Stimulated activated CD8-positive, alpha-beta memory T cell treated with anti-CD3 and anti-CD28 coated beads, Interleukin-15, amount 100 ng/mL, for 1 hour (primary cell): ENCODE results near the gene CYP2A6.
A peak's percentile ranks its signal among the peaks of the same experiment; 100 is the strongest.
"Not testable (repeated sequence)": the region's sequence is repeated elsewhere in the genome, so short reads cannot be mapped to it uniquely, and the experiment has no call there.

ENCODE experiments used
- DNase-seq: peaks from one replicate; pipeline ENCODE4 v3.0.0-alpha.2; 2020; ENCODE audit warnings: low read depth

The CYP2A6 gene

DNA sequence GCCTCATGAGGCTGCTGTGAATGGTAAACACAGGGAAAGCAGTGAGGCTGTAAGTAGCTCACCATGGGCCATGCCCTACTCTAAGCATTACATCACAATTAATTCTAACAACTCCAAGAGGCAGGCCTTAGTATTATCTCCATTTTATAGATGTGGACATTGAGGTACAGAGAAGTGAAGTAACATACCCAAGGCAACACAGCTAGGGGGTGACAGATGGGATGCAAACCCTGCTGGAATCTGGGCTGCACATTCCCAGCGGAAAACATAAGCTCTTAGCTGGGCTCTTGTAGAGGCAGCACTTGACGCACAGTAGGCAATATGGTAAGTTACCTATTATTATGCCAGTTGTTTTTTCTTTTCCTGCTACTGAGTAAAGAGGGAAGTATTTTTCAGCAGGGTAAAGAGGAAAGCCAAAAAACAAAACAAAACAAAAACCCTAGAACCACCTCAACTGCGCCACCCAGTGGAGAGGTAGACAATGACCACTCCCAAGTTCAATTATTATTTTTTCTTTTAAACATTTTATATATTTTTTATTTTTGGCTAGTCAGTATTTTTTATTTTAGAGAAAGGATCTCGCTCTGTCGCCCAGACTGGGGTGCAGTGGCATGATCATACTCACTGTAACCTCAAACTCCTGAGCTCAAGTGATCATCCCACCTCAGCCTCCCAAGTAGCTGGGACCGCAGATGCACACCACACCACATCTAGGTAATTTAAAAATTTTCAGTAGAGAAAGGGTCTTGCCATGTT, 30.6 kb downstream of the CYP2A6 start:
- DNase-seq = peak; percentile 43

- DNase-seq = peak; percentile 45
Observed at GRCh38 chr19:40818480-40819399, 31.5 kb downstream of the CYP2A6 start.

DNA sequence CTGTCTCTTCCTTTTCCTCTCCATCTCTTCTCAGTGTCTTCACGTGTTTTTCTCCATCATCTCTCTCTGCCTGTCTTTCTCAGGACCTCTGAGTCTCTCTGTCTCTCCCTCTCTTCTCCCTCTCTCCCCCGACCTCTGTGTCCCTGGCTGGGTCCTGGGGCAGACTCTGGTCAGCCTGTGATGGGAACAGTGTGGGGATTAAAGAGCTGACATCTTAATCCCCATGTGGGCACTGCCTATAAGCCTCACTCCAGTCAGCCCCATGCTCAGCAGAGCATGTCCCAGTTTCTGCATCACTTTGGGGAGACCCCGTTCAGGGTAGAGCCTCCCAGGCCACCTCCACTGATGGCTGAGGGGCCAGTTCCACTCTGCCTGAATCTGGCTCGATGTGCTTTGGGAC, 35.0 kb downstream of the CYP2A6 start:
- DNase-seq = no peak

DNA sequence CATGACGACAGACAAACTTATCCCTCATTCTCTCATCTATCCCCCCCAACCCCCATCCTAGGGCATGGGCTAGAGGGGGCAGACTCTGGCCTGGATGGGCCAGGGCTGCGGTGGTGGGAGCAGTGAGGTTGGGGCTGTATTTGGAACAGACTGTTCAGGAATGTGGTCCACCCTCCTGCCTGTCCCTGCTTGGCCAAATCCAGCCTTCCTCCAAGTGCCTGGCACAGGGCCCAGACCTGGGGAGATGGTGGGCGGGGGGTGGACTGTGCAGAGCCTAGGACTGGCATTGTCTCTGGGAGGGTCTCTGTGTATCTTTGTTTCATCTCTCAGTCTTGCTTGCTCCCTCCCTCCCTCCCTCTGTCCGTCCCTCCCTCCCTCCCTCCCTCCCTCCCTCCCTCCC, 37.1 kb downstream of the CYP2A6 start:
- DNase-seq = no peak

DNA sequence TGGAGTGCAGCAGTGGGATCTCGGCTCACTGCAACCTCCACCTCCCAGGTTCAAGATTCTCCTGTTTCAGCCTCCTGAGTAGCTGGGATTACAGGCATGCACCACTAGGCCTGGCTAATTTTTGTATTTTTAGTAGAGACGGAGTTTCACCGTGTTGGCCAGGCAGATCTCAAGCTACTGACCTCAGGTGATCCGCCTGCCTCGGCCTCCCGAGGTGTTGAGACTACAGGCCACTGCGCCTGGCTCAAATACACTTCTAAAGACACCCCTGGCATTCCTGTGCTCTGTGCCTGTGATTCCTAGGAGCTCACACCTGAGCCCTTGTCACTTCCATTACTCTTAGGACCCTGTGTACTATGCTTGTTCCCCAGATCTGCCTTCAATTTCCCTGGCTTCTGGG, 37.7 kb downstream of the CYP2A6 start:
- not testable (repeated sequence) for DNase-seq

DNA sequence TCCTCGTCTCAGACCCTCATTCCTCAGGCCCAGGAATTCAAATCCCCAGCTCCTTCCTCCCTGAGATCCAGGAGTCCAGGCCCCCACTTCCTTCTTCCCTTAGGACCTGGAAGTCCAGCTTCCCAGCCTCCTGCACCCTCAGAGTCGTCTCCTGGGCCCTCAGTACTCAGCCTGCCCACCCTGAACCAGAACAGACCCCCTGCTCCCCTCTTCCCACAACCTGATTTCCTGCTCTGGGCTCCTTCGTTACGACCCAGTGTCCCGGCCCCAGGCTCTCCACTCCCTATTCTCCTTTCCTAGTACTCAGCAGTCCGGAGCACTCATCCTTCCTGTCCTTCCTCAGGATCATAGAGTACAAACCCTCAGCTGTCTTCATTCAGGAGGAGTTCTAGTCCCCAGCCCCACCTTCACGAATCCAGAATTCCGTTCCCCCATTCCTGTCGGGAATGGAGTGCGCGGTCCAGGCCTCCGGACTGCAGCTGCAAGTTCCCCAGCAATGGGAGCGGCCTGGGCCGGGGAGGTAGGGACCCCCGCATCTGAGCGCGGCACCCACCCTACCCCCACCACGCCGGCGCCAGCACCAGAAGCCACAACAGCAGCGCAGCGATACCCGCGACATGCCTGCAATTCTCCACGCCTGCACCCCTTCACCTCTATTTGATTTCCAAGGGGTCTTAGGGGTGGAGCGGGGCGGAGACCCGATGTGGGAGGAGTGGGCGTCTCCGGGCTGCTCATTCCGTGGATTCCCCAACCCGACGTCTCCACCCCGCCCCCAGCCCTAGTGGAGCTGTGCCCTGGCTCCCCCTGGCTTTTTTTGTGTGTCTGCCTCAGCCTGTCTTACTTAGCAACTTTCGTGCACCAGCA, 38.5 kb downstream of the CYP2A6 start:
- no peak for DNase-seq

DNA sequence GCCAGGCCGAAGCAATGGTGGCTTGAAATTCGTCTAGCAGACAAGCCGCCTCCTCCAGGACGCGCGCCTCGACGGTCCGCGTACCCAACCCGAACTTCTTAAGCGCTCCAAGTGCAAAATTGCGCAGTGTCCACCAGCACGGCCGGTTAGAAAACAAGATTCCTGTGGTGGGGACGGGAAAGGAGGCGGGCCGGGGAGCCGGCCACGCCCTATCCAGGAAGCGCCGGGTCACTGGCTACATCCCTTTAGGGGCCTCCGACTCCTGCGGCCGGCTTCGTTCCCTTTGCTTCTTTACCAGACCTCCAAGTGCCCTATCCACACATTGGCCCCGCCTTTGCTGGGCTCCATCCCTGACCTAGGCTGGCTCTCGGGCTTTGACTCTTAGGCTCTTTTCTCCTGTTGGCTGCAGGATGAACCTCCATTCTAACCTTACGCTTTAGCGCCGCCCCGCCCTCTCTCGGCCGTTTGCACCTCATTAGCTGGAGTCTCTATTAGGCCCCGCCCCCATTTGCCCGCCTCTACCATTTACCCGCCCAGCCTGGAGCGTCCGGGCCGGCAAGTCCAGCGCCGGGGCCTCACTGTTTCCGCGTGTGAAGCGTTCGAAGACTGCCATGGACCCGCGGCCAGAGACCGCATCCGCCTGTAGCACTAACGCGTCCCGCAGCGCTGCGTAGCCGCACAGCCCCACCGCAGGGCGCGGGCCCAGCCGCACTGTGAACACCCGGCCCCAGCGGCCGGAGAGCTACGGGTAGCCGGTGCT, 39.4 kb downstream of the CYP2A6 start:
- DNase-seq = not testable (repeated sequence)

- no peak for DNase-seq
Observed at GRCh38 chr19:40810160-40810559, 40.1 kb downstream of the CYP2A6 start.

DNA sequence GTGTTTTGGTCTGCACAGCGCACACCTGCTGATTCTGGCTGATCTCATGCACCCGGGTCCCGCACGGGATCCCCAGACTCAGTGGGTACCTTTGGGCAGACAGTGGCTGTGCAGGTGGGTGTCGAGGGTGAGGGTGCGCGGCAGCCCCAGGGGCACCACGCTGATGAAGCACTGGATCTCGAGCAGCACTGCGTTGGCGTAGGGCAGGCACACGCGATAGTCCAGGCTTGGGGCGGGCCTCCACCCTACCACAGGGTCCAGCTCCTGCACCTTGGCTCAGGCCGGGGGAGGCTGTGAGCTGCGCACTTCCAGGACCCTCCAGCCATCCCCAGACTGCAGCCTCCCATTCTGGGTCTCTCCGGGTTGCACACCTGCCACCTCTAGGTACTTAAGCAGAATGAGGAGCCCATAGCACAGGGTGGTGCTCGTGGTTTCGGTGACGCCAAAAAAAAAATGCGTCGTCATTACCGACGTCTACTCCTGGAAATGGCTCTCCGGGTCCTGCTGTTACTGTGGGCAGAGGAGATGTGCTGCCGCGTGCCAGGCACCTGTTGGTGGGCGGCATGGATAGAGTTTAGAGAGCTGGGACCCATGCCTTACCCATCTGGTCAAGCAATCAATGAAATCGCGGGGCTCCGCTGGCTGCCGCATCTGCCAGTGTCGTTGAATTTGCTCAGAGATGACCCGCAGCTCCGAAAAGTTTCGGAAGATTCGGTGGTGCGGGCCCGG, 40.7 kb downstream of the CYP2A6 start:
- DNase-seq = no peak

- no peak for DNase-seq
Observed at GRCh38 chr19:40808497-40808896, 41.8 kb downstream of the CYP2A6 start.

DNA sequence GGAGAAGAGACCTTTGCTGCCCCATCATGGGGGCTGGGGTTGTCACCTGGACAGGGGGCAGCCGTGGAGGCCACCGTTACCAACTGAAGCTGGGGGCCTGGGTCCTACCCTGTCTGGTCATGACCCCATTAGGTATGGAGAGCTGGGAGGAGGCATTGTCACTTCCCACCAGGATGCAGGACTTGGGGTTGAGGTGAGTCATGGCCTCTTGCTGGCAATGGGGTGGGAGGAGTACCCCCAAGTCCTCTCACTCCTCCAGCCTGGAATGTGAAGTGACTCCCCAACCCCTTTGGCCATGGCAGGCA, 42.3 kb downstream of the CYP2A6 start:
- no peak for DNase-seq

DNA sequence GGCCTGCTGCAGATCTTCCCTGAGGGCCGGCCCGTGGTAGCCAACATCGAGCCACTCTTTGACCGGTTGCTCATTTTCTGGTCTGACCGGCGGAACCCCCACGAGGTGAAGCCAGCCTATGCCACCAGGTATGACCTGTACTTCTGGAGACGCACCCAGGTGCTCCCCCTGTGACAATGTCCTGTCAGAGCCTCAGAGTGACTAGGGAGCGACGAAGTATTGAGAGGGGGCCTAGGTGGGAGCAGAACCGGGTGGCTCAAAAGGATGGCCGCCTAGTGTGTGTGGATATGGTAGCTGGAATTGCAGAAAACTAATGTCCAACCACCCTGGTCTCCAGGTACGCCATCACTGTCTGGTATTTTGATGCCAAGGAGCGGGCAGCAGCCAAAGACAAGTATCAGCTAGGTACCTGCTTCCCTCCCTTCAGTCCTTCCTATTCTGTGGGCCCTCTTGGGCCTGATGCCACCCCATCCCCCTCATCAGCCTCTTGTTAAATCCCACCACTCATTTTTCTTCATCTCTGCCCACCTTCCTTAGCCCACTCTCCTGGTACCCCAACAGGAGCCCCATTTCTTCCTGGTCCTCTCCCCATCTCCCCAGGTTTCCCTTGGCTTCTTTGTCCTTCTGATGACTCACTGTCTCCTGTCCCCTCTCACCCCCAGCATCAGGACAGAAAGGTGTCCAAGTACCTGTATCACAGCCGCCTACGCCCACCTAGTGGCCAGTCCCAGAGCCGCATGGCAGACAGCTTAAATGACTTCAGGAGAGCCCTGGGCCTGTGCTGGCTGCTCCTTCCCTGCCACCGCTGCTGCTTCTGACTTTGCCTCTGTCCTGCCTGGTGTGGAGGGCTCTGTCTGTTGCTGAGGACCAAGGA, 42.9 kb downstream of the CYP2A6 start:
- no peak for DNase-seq

DNA sequence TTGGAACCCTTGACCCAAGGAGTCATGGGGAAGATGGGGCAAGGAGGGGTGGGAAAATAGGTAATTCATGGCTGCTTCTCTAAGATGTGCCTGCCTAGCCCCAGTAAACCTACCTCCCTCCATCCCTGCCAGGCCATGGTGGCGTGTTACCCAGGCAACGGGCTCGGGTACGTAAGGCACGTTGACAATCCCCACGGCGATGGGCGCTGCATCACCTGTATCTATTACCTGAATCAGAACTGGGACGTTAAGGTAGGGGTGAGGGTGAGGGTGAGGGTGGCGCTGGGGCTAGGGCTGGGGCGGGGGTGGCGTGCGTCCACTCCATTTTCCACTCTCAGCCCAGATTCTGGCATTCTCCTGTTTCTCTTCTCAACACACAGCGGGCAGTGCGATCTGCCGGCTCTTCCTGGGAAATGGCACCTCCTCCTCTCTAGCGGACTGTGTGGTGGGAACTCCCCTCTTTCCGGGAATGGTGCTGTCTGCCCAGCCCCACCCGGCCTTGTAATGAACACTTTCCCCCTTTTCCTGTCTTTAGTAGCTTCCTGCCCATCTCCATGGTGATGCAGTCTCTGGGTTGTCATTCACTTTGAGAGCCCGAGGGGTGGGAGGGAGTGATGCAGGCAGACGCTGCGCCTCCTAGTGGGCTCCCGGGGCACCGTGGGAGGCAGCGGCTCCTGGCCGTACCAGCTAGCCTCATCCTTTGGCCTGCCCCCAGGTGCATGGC, 43.7 kb downstream of the CYP2A6 start:
- peak; percentile 53 for DNase-seq

DNA sequence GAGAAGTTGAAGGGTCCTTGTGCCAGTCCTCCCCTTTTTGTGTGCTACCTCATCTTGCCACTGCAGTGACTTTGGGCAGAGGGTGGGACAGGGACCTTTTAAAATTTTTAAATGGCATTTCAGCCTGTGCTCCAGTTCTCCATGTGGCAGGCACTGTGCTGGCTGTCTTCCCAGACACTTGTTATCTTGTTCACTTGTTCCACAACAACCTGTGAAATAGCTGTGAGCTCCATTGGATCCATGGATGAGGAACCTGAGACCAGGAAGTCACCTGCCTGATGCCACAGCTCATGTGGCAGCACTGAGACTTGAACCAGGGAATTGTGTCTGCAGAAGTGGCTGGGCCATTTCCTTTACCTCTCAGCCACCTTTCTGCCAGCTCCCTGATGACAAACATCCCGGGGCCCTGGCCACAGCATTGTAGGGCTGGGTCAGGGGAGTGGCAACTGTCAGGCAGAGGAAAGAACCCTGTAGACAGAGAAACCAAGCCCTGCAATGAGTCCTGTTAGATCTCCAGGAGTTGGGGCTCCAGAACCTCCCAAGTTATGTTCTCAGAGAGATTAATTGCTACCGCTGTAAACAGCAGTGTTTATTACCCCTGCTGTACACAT, 44.9 kb downstream of the CYP2A6 start:
- DNase-seq = no peak

DNA sequence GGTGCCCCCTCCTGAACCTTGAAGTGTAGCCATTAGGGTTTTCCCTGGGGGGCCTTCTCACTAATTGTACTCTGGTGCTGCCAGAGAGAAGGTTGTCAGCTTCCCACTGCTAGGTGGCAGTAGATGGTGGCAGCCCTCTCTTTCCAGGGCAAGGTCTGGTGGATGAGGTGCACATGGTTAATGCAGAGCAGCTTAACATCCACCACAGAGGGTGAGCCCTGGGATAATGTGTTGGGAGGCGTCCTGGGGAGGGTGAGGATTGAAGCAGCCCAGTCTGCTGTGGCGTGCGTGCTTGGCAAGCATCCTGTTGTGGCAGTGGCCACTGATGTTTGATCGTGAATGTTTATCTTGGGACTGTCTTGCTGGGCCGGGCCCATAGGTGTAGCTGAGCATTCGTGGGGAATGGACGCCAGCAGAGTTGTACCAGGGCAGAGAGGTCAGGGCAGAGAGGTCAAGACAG, 45.4 kb downstream of the CYP2A6 start:
- DNase-seq = no peak

GRCh38 chr19:40803857-40804782, 46.1 kb downstream of the CYP2A6 start:
- DNase-seq = no peak

GRCh38 chr19:40803170-40803856, 46.9 kb downstream of the CYP2A6 start:
- DNase-seq = no peak
